Left lung (tissue), 10 donors: ENCODE data around the gene SCNN1G. TPM values are rescaled to one million over a fixed set of nuclear protein-coding genes. Genes with fewer than 3 reads are reported as not detected.
A peak's percentile ranks its signal among the peaks of the same experiment; 100 is the strongest.

ENCODE experiments used
- ATAC-seq: fragments of 200-7000 bp; cut with Tn5 transposase; one replicate; pipeline ENCODE4 v1.9.1; 2020; ENCODE audit warnings: moderate library complexity
- DNase-seq, 4 donors: peaks; one replicate each; pipeline ENCODE4 v3.0.0-alpha.2; 2013 to 2020
- H3K27ac ChIP-seq, 2 donors: fragments of 200-600 bp; sonication (generic) in 1 of 2; one replicate each; pipeline versions ENCODE4 v1.5.0 to v1.8.0; 2020 to 2021
- H3K27me3 ChIP-seq, 2 donors: fragments of 200-600 bp; sonication (generic) in 1 of 2; one replicate each; pipeline versions ENCODE4 v1.5.0 to v1.8.0; 2020 to 2021
- H3K36me3 ChIP-seq, 2 donors: fragments of 200-600 bp; sonication (generic) in 1 of 2; one replicate each; pipeline versions ENCODE4 v1.5.0 to v1.8.0; 2020 to 2021
- H3K4me1 ChIP-seq, 2 donors: fragments of 200-600 bp; one replicate each; pipeline ENCODE4 v1.8.0; 2021
- H3K4me3 ChIP-seq, 2 donors: fragments of 200-600 bp; sonication (generic) in 1 of 2; one replicate each; pipeline versions ENCODE4 v1.5.0 to v1.8.0; 2020 to 2021; ENCODE audit warnings: mild to moderate bottlenecking in 1 of 2
- H3K9me3 ChIP-seq, 2 donors: fragments of 200-600 bp; sonication (generic) in 1 of 2; one replicate each; pipeline versions ENCODE4 v1.5.0 to v1.8.0; 2020 to 2021
- CTCF ChIP-seq, 2 donors: fragments of 200-600 bp; sonication (generic) in 1 of 2; IDR thresholded peaks; one replicate each; pipeline versions ENCODE4 v1.5.0 to v1.8.0; 2021; ENCODE audit warnings: antibody characterized with exemption in 2 of 2
- intact Hi-C, 2 donors: fragments of 100-400 bp; cut with DNase I; formaldehyde crosslinking; loops; one replicate each; pipeline versions ENCODE4 v1.11.2 to v1.14.2; 2022
- polyA plus RNA-seq, 6 donors: library from polyadenylated mRNA; unstranded; fragments of 120-200 nt; gene quantifications; one replicate each; pipeline ENCODE4 v1.2.1, GENCODE V29; 2013; ENCODE audit not compliant: insufficient read length in 6 of 6
- total RNA-seq, 2 donors: library from RNA; stranded (reverse); fragmentation: NEBNext Ultra II Directional; extraction: Animal tissue kit (Norgen Biotek cat#: 25700); gene quantifications; one replicate each; pipeline ENCODE4 v1.2.1, GENCODE V29; 2021
- donor health status: DM: no; HTN: yes; CAD: no.
- donor health status: DM: no; HTN: no; CAD: no.

Gene SCNN1G
- total and polyA plus RNA-seq, 8 donors, result 3.8 to 7.8 (median 4.6) TPM

GRCh38 chr16:23225634-23226033, 43.1 kb downstream of the SCNN1G start:
- Histone ChIP-seq H3K27ac (no peak overlapping the region), H3K36me3 (no peaks in the 10 kb centered on the region), H3K4me3 (no peak overlapping the region), H3K4me1 (no peaks in the 10 kb centered on the region), H3K27me3 (no peaks in the 10 kb centered on the region), H3K9me3 (no peaks in the 10 kb centered on the region)
- intact Hi-C loops, result no loop called here
- DNase-seq (no peak), ATAC-seq (no peak)
- TF ChIP-seq CTCF (IDR thresholded peaks at IDR 0.05), result no peak

GRCh38 chr16:23227529-23227928, 45.0 kb downstream of the SCNN1G start:
- ATAC-seq, result no peak
- no peak overlapping the region for H3K4me3 ChIP-seq
- H3K9me3 ChIP-seq, result no peaks in the 10 kb centered on the region
- no peak for TF ChIP-seq CTCF (IDR thresholded peaks at IDR 0.05)
- H3K4me1 ChIP-seq, result no peaks in the 10 kb centered on the region
- no peaks in the 10 kb centered on the region for H3K36me3 ChIP-seq
- intact Hi-C loops, result no loop called here
- no peak for DNase-seq
- H3K27me3 ChIP-seq, result no peaks in the 10 kb centered on the region
- H3K27ac ChIP-seq, result no peak overlapping the region

- no peak for ATAC-seq
- no peaks in the 10 kb centered on the region for H3K4me1 ChIP-seq
- no peaks in the 10 kb centered on the region for H3K9me3 ChIP-seq
- no peaks in the 10 kb centered on the region for H3K27me3 ChIP-seq
- no peak for DNase-seq
- intact Hi-C loops, result no loop called here
- H3K27ac ChIP-seq, result no peak overlapping the region
- H3K36me3 ChIP-seq, result no peaks in the 10 kb centered on the region
- no peak overlapping the region for H3K4me3 ChIP-seq
- no peak for TF ChIP-seq CTCF (IDR thresholded peaks at IDR 0.05)
These were observed 47.2 kb downstream of the SCNN1G start for GRCh38 chr16:23229714-23230113.

GRCh38 chr16:23232806-23233205, 50.3 kb downstream of the SCNN1G start:
- Histone ChIP-seq H3K36me3 (no peaks in the 10 kb centered on the region), H3K27me3 (no peaks in the 10 kb centered on the region), H3K4me3 (no peak overlapping the region), H3K27ac (no peak overlapping the region), H3K9me3 (no peaks in the 10 kb centered on the region), H3K4me1 (no peaks in the 10 kb centered on the region)
- ATAC-seq (no peak), DNase-seq (peak in 1 of 4 donors; percentile 20)
- TF ChIP-seq CTCF (IDR thresholded peaks at IDR 0.05), result no peak
- intact Hi-C loops, result no loop called here

- intact Hi-C loops, result no loop called here
- TF ChIP-seq CTCF (IDR thresholded peaks at IDR 0.05), result no peak
- ATAC-seq (no peak), DNase-seq (no peak)
- no peaks in the 10 kb centered on the region for H3K4me1 ChIP-seq
- H3K9me3 ChIP-seq, result no peaks in the 10 kb centered on the region
- H3K27ac ChIP-seq, result no peak overlapping the region
- no peak overlapping the region for H3K4me3 ChIP-seq
- H3K27me3 ChIP-seq, result no peaks in the 10 kb centered on the region
- no peaks in the 10 kb centered on the region for H3K36me3 ChIP-seq
These were observed 52.6 kb downstream of the SCNN1G start for GRCh38 chr16:23235176-23235575.
